Erythroblast (primary cell): ENCODE results near the gene SDSL.

ENCODE experiments used
- GATA1 ChIP-seq: IDR thresholded peaks from 2 replicates; pipeline ENCODE4 v1.6.1; 2011; ENCODE audit warnings: low read depth, mild to moderate bottlenecking, control low read depth, low read length, moderate library complexity
- POLR2A ChIP-seq: IDR thresholded peaks from 2 replicates; pipeline ENCODE4 v1.6.1; 2011; ENCODE audit warnings: mild to moderate bottlenecking, low read length

- TF ChIP-seq POLR2A, result no peak
- TF ChIP-seq GATA1, result no peak
These were observed 27.7 kb downstream of the SDSL start for GRCh38 chr12:113449839-113450238.
